Measurements from ENCODE around the gene JMJD1C.

JMJD1C gene

GRCh38 chr10:63487990-63488389 lies 22.2 kb upstream of the JMJD1C start:
- Histone ChIP-seq H3K9me3 (ENCODE audit: control insufficient read depth, insufficient read depth, low read depth, low read length) (no peaks in the 10 kb centered on the region), H3K27ac (ENCODE audit: extremely low read depth, low read depth, low read length) (no peak overlapping the region), H3K4me3 (ENCODE audit: low read depth, low read length) (no peak overlapping the region), H3K4me1 (ENCODE audit: control insufficient read depth, insufficient read depth, low read length) (peaks cover 11% of the 10 kb centered on the region), H3K36me3 (ENCODE audit: control insufficient read depth in 2 of 2, insufficient read depth in 1 of 2, low read length in 2 of 2) (no peaks in the 10 kb centered on the region)
- no peak for TF ChIP-seq ZNF324 (tag by site-specific recombination; IDR thresholded peaks at IDR 0.05)
- no peak for TF ChIP-seq ZNF654 (tag by site-specific recombination; IDR thresholded peaks at IDR 0.05; ENCODE audit: low read depth)
- no peak for TF ChIP-seq ZNF621 (tag by site-specific recombination; IDR thresholded peaks at IDR 0.05)
- no peak for TF ChIP-seq ZSCAN18 (tag by site-specific recombination; IDR thresholded peaks at IDR 0.05)
- no peak for TF ChIP-seq INSM2 (tag by site-specific recombination; IDR thresholded peaks at IDR 0.05)
- no peak for TF ChIP-seq ZNF580 (tag by site-specific recombination; IDR thresholded peaks at IDR 0.05)
- no peak for TF ChIP-seq FEZF1 (tag by site-specific recombination; IDR thresholded peaks at IDR 0.05)
- no peak for TF ChIP-seq ZBTB8A (tag by site-specific recombination; IDR thresholded peaks at IDR 0.05)
- TF ChIP-seq ZNF623 (tag by site-specific recombination; IDR thresholded peaks at IDR 0.05), result no peak
- ChIA-PET CTCF (interaction anchor here (0.6 kb wide), 1 partner anchor 894 kb away, joined by 3 read pairs; no protein-coding TSS in a partner anchor), POLR2A (no interaction called here)

GRCh38 chr10:63483983-63484382 lies 18.2 kb upstream of the JMJD1C start:
- Histone ChIP-seq H3K27ac (ENCODE audit: extremely low read depth, low read depth, low read length) (no peak overlapping the region), H3K4me1 (ENCODE audit: control insufficient read depth, insufficient read depth, low read length) (peaks cover 4% of the 10 kb centered on the region), H3K9me3 (ENCODE audit: control insufficient read depth, insufficient read depth, low read depth, low read length) (no peaks in the 10 kb centered on the region), H3K36me3 (ENCODE audit: control insufficient read depth in 2 of 2, insufficient read depth in 1 of 2, low read length in 2 of 2) (no peaks in the 10 kb centered on the region), H3K4me3 (ENCODE audit: low read depth, low read length) (no peak overlapping the region)
- no peak for TF ChIP-seq ZNF629 (tag by site-specific recombination; IDR thresholded peaks at IDR 0.05)
- TF ChIP-seq ZNF366 (tag by site-specific recombination; conservative IDR thresholded peaks at IDR 0.05), result peak; percentile 76
- POLR2A ChIA-PET, result no interaction called here
- CTCF ChIA-PET, result interaction anchor here (0.5 kb wide), 1 partner anchor 143 kb away, joined by 3 read pairs; no protein-coding TSS in a partner anchor

- POLR2A ChIA-PET, result no interaction called here
- Histone ChIP-seq H3K9me3 (ENCODE audit: control insufficient read depth, insufficient read depth, low read depth, low read length) (no peaks in the 10 kb centered on the region), H3K36me3 (ENCODE audit: control insufficient read depth in 2 of 2, insufficient read depth in 1 of 2, low read length in 2 of 2) (no peaks in the 10 kb centered on the region), H3K4me1 (ENCODE audit: control insufficient read depth, insufficient read depth, low read length) (peaks cover 4% of the 10 kb centered on the region), H3K4me3 (ENCODE audit: low read depth, low read length) (no peak overlapping the region), H3K27ac (ENCODE audit: extremely low read depth, low read depth, low read length) (no peak overlapping the region)
- CTCF ChIA-PET, result interaction anchor here (0.7 kb wide), 2 partner anchors 233 to 273 kb away, joined by 3 read pairs; no protein-coding TSS in a partner anchor
- TF ChIP-seq ZNF660 (tag by site-specific recombination; IDR thresholded peaks at IDR 0.05), result no peak
- no peak for TF ChIP-seq HOXC10 (CRISPR knock-in tag; IDR thresholded peaks at IDR 0.05)
- no peak for TF ChIP-seq ZNF335 (tag by site-specific recombination; conservative IDR thresholded peaks at IDR 0.05)
- TF ChIP-seq HOXA7 (CRISPR knock-in tag; IDR thresholded peaks at IDR 0.05; ENCODE audit: borderline replicate concordance), result no peak
- TF ChIP-seq ZNF596 (tag by site-specific recombination; IDR thresholded peaks at IDR 0.05), result no peak
- TF ChIP-seq ZFP69B (tag by site-specific recombination; IDR thresholded peaks at IDR 0.05), result no peak
- no peak for TF ChIP-seq ZNF169 (tag by site-specific recombination; IDR thresholded peaks at IDR 0.05)
- TF ChIP-seq ZNF629 (tag by site-specific recombination; IDR thresholded peaks at IDR 0.05), result no peak
- no peak for TF ChIP-seq BCL6B (tag by site-specific recombination; IDR thresholded peaks at IDR 0.05)
- no peak for TF ChIP-seq ZNF776 (tag by site-specific recombination; IDR thresholded peaks at IDR 0.05; ENCODE audit: borderline replicate concordance)
- TF ChIP-seq ZNF10 (tag by site-specific recombination; IDR thresholded peaks at IDR 0.05), result no peak
- no peak for TF ChIP-seq ZNF571 (tag by site-specific recombination; IDR thresholded peaks at IDR 0.05)
- no peak for TF ChIP-seq GLI2 (tag by site-specific recombination; IDR thresholded peaks at IDR 0.05; ENCODE audit: borderline replicate concordance, low read depth)
- no peak for TF ChIP-seq ZSCAN30 (tag by site-specific recombination; IDR thresholded peaks at IDR 0.05)
- no peak for TF ChIP-seq ZSCAN4 (tag by site-specific recombination; IDR thresholded peaks at IDR 0.05)
- no peak for TF ChIP-seq ZNF701 (tag by site-specific recombination; IDR thresholded peaks at IDR 0.05)
- TF ChIP-seq ZNF830 (tag by site-specific recombination; IDR thresholded peaks at IDR 0.05; ENCODE audit: low read depth), result no peak
- TF ChIP-seq OVOL3 (tag by site-specific recombination; IDR thresholded peaks at IDR 0.05), result no peak
Observed at GRCh38 chr10:63481815-63482421, 16.1 kb upstream of the JMJD1C start.

Measured in HEK293 (cell line).